ENCODE measurements around the gene KLF2.
"Not testable (repeated sequence)": the region's sequence is repeated elsewhere in the genome, so short reads cannot be mapped to it uniquely, and the experiment has no call there.

GRCh38 chr19:16305060-16305459 lies 19.6 kb upstream of the KLF2 start:
- not testable (repeated sequence) for TF ChIP-seq SUZ12 (IDR thresholded peaks at IDR 0.05; ENCODE audit: extremely low read depth, insufficient read depth, insufficient read length); YY1 (IDR thresholded peaks at IDR 0.05; ENCODE audit: insufficient read depth, insufficient read length)

Data from NT2/D1 (cell line).